ENCODE results near the gene PEDS1.

DNA sequence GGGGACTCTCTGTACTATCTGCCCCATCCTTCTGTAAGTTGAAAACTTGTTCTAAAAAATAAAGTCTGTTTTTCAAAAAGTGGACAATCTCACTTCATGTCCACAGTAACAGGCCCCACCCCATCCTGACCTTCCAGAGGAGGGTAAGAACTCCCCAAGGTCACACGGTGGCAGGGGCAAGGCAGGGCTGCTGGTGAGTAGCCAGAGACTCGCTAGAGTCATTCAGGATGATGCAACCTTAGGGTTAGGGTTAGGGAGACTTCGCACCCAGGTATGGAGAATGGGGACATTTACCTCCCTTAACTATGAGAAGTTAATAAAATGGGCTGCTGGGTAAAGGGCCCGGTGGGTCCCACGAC, 15.4 kb downstream of the PEDS1 start:
- TF ChIP-seq CTCF (IDR thresholded peaks at IDR 0.05) (no peak), POLR2A (IDR thresholded peaks at IDR 0.05) (no peak)

Data from testis (tissue), 2 donors.